Measurements from ENCODE around the gene PCBP3. TPM values are rescaled to one million over a fixed set of nuclear protein-coding genes. Genes with fewer than 3 reads are reported as not detected.

The PCBP3 gene
- total RNA-seq, 1 donor = 1.1 TPM

GRCh38 chr21:45721671-45722070, 78.1 kb downstream of the PCBP3 start:
- H2AFZ ChIP-seq (ENCODE audit: low read length) = no peak overlapping the region
- peaks cover 2% of the 10 kb centered on the region for H4K20me1 ChIP-seq (ENCODE audit: insufficient read depth, low read length)
- H3K36me3 ChIP-seq (ENCODE audit: insufficient read depth, low read length) = no peaks in the 10 kb centered on the region
- no peak for DNase-seq (ENCODE audit: insufficient read length, low spot score, missing footprints)
- peak overlapping the region; percentile 19 for H3K4me2 ChIP-seq (ENCODE audit: insufficient read depth, low read length)
- H3K79me2 ChIP-seq (ENCODE audit: insufficient read depth, low read length) = no peaks in the 10 kb centered on the region
- no peaks in the 10 kb centered on the region for H3K9me3 ChIP-seq (ENCODE audit: low read depth, low read length)
- no peak for TF ChIP-seq CTCF (IDR thresholded peaks at IDR 0.05; ENCODE audit: extremely low read depth, low read depth, low read length)
- no peak overlapping the region for H3K27ac ChIP-seq (ENCODE audit: low read depth, low read length)
- H3K4me3 ChIP-seq (ENCODE audit: insufficient read depth, low read length) = no peak overlapping the region
- no peaks in the 10 kb centered on the region for H3K4me1 ChIP-seq (ENCODE audit: insufficient read depth, low read length)
- H3K27me3 ChIP-seq (ENCODE audit: insufficient read depth, low read length) = peaks cover 21% of the 10 kb centered on the region

- Histone ChIP-seq H3K27ac (ENCODE audit: low read depth, low read length) (no peak overlapping the region), H3K4me3 (ENCODE audit: insufficient read depth, low read length) (no peak overlapping the region), H4K20me1 (ENCODE audit: insufficient read depth, low read length) (peaks cover 2% of the 10 kb centered on the region), H3K36me3 (ENCODE audit: insufficient read depth, low read length) (no peaks in the 10 kb centered on the region), H2AFZ (ENCODE audit: low read length) (no peak overlapping the region), H3K4me1 (ENCODE audit: insufficient read depth, low read length) (no peaks in the 10 kb centered on the region), H3K27me3 (ENCODE audit: insufficient read depth, low read length) (peaks cover 17% of the 10 kb centered on the region), H3K9me3 (ENCODE audit: low read depth, low read length) (no peaks in the 10 kb centered on the region), H3K4me2 (ENCODE audit: insufficient read depth, low read length) (no peak overlapping the region), H3K79me2 (ENCODE audit: insufficient read depth, low read length) (no peaks in the 10 kb centered on the region)
- DNase-seq (ENCODE audit: insufficient read length, low spot score, missing footprints) = no peak
- no peak for TF ChIP-seq CTCF (IDR thresholded peaks at IDR 0.05; ENCODE audit: extremely low read depth, low read depth, low read length)
Measured at GRCh38 chr21:45723049-45723958, 79.8 kb downstream of the PCBP3 start.

DNA sequence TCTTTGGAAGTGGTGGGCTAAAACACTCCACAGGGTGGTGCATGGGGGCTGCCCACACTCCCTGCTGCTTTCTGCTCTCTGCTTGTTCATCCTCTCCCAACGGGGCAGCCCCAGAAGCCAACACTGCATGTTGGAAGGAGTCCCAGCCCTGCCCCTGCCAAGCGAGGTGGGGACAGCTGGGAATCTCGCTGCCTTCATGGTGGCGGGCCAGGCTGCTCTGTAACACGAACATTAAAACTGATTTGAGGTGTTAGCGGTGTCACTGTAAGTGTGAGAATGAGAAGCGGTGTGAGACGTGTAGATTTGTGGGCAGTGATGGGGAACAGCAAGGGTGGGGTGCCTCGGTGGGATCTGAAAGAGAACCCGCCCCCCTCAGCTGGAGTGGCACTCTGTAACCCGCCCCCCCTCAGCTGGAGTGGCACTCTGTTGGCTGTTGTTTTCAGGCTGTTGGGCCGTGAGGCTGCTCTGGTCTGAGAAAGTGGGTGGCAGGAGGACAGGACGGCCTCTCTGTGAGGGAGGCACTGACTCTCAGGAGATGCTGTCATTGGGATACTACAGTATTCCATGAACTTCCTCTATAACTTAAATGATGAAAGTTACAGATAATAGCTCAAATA, 80.9 kb downstream of the PCBP3 start:
- H3K4me2 ChIP-seq (ENCODE audit: insufficient read depth, low read length) = no peak overlapping the region
- no peak overlapping the region for H2AFZ ChIP-seq (ENCODE audit: low read length)
- no peak overlapping the region for H3K4me3 ChIP-seq (ENCODE audit: insufficient read depth, low read length)
- peaks cover 24% of the 10 kb centered on the region for H3K27me3 ChIP-seq (ENCODE audit: insufficient read depth, low read length)
- no peak for TF ChIP-seq CTCF (IDR thresholded peaks at IDR 0.05; ENCODE audit: extremely low read depth, low read depth, low read length)
- DNase-seq (ENCODE audit: insufficient read length, low spot score, missing footprints) = peak; percentile 57
- H3K4me1 ChIP-seq (ENCODE audit: insufficient read depth, low read length) = no peaks in the 10 kb centered on the region
- H3K27ac ChIP-seq (ENCODE audit: low read depth, low read length) = no peak overlapping the region
- no peaks in the 10 kb centered on the region for H3K79me2 ChIP-seq (ENCODE audit: insufficient read depth, low read length)
- H4K20me1 ChIP-seq (ENCODE audit: insufficient read depth, low read length) = peaks cover 2% of the 10 kb centered on the region
- no peaks in the 10 kb centered on the region for H3K36me3 ChIP-seq (ENCODE audit: insufficient read depth, low read length)
- no peaks in the 10 kb centered on the region for H3K9me3 ChIP-seq (ENCODE audit: low read depth, low read length)
